Gastrocnemius medialis (tissue), 4 donors: ENCODE measurements around the gene PAQR5. TPM values are rescaled to one million over a fixed set of nuclear protein-coding genes. Genes with fewer than 3 reads are reported as not detected.

Experiments used
- ATAC-seq, 2 donors: fragments of 150-250 bp; one replicate each; pipeline ENCODE4 v1.9.1; 2016
- DNase-seq, 2 donors: peaks; one replicate each; pipeline ENCODE4 v3.0.0-alpha.2; 2019
- H3K27ac ChIP-seq, 4 donors: fragments of 200-600 bp; sonication (generic); 1 replicate in 1 of 4; 2 replicates in 3 of 4; pipeline ENCODE4 v1.5.1; 2016 to 2018; ENCODE audit warnings: mild to moderate bottlenecking in 2 of 4, moderate library complexity in 1 of 4
- H3K27me3 ChIP-seq, 3 donors: fragments of 200-600 bp; sonication (generic) in 2 of 3; 1 replicate in 1 of 3; 2 replicates in 2 of 3; pipeline versions ENCODE4 v1.5.1 to v1.6.0; 2016 to 2019; ENCODE audit warnings: mild to moderate bottlenecking in 1 of 3, moderate library complexity in 1 of 3
- H3K36me3 ChIP-seq, 2 donors: fragments of 200-600 bp; sonication (generic) in 1 of 2; one replicate each; pipeline ENCODE4 v1.5.1; 2017 to 2018
- H3K4me1 ChIP-seq, 2 donors: fragments of 200-600 bp; sonication (generic) in 1 of 2; one replicate each; pipeline ENCODE4 v1.5.1; 2016 to 2017; ENCODE audit warnings: mild to moderate bottlenecking in 2 of 2
- H3K4me3 ChIP-seq, 4 donors: fragments of 200-600 bp; sonication (generic) in 3 of 4; 1 replicate in 1 of 4; 2 replicates in 3 of 4; pipeline ENCODE4 v1.5.1; 2016 to 2019; ENCODE audit warnings: mild to moderate bottlenecking in 2 of 4
- H3K9me3 ChIP-seq, 3 donors: fragments of 200-600 bp; sonication (generic) in 2 of 3; 1 replicate in 1 of 3; 2 replicates in 2 of 3; pipeline ENCODE4 v1.5.1; 2016 to 2019
- CTCF ChIP-seq, 5 experiments: fragments of 450-650 bp in 3 of 5; fragments of 200-600 bp in 2 of 5; sonication (generic) in 2 of 5; IDR thresholded peaks in 4 of 5; conservative IDR thresholded peaks in 1 of 5; 1 replicate in 4 of 5; 2 replicates in 1 of 5; pipeline ENCODE4 v1.5.1; 2016 to 2019; ENCODE audit warnings: antibody characterized with exemption in 5 of 5, mild to moderate bottlenecking in 3 of 5, moderate library complexity in 3 of 5
- POLR2A ChIP-seq, 2 donors: fragments of 450-650 bp; IDR thresholded peaks; one replicate each; pipeline ENCODE4 v1.6.1; 2017; ENCODE audit warnings: antibody characterized with exemption in 2 of 2, mild to moderate bottlenecking in 2 of 2, moderate library complexity in 2 of 2
- in situ Hi-C, 4 donors: fragments of 200-750 bp; cut with MboI; loops; one replicate each; pipeline versions ENCODE4 v1.15.0 to v1.8.0; 2017; ENCODE audit warnings: low sequenced_read_pairs in 4 of 4
- intact Hi-C: fragments of 100-400 bp; cut with DNase I; formaldehyde crosslinking; loops from one replicate; pipeline ENCODE4 v1.15.1; 2023; ENCODE audit warnings: low total_unique reads
- total RNA-seq, 4 donors: library from RNA; depleted of rRNA; stranded (reverse); fragments of >200 nt; gene quantifications; one replicate each; pipeline versions ENCODE4 v1.1.0 to v1.2.3, GENCODE V29; 2016

Gene PAQR5
- total RNA-seq, 4 donors from 2014 or later: 0.07 to 0.10 (median 0.10) TPM; not detected in 1

GRCh38 chr15:69384626-69385598 is 86.2 kb downstream of the PAQR5 start:
- in situ Hi-C loops: no loop called here
- H3K4me1 ChIP-seq: no peaks in the 10 kb centered on the region
- ATAC-seq: no peak

DNA sequence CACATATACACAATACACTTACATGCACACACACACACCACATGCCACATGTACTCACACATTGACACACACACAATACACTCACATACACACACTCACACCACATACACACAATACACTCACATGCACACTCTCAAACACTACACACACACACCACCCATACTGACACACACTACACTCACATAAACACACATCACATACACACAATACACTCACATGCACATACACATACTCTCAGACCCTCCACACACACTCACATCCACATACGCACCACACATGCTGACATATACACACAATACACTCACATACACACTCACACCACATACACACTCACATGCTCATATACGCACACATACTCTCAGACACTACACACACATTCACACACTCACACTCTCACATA is 87.1 kb downstream of the PAQR5 start:
- DNase-seq (no peak), ATAC-seq (no peak)
- Histone ChIP-seq H3K9me3 (no peaks in the 10 kb centered on the region), H3K4me1 (no peaks in the 10 kb centered on the region), H3K27ac (no peak overlapping the region), H3K36me3 (no peaks in the 10 kb centered on the region), H3K27me3 (no peaks in the 10 kb centered on the region), H3K4me3 (no peak overlapping the region)
- in situ Hi-C loops (no loop called here), intact Hi-C loops (no loop called here)
- no peak for TF ChIP-seq CTCF (IDR thresholded peaks at IDR 0.05 in 4 of 5, conservative IDR thresholded peaks at IDR 0.05 in 1 of 5)
- no peak for TF ChIP-seq POLR2A (IDR thresholded peaks at IDR 0.05)

More at GRCh38 chr15:69384626-69385598, 86.2 kb downstream of the PAQR5 start:
- no peaks in the 10 kb centered on the region for H3K27me3 ChIP-seq
- H3K9me3 ChIP-seq: no peaks in the 10 kb centered on the region
- no peak for DNase-seq
- H3K4me3 ChIP-seq: no peak overlapping the region
- TF ChIP-seq POLR2A (IDR thresholded peaks at IDR 0.05) (no peak), CTCF (IDR thresholded peaks at IDR 0.05 in 4 of 5, conservative IDR thresholded peaks at IDR 0.05 in 1 of 5) (no peak)
- H3K27ac ChIP-seq: no peak overlapping the region
- no peaks in the 10 kb centered on the region for H3K36me3 ChIP-seq
- intact Hi-C loops: no loop called here

GRCh38 chr15:69386284-69386683 is 87.6 kb downstream of the PAQR5 start:
- no peak overlapping the region for H3K4me3 ChIP-seq
- intact Hi-C loops (no loop called here), in situ Hi-C loops (no loop called here)
- no peak overlapping the region for H3K27ac ChIP-seq
- no peak for DNase-seq
- no peaks in the 10 kb centered on the region for H3K9me3 ChIP-seq
- ATAC-seq: no peak
- no peaks in the 10 kb centered on the region for H3K36me3 ChIP-seq
- H3K27me3 ChIP-seq: no peaks in the 10 kb centered on the region
- no peaks in the 10 kb centered on the region for H3K4me1 ChIP-seq
- no peak for TF ChIP-seq CTCF (IDR thresholded peaks at IDR 0.05 in 4 of 5, conservative IDR thresholded peaks at IDR 0.05 in 1 of 5)
- TF ChIP-seq POLR2A (IDR thresholded peaks at IDR 0.05): no peak

DNA sequence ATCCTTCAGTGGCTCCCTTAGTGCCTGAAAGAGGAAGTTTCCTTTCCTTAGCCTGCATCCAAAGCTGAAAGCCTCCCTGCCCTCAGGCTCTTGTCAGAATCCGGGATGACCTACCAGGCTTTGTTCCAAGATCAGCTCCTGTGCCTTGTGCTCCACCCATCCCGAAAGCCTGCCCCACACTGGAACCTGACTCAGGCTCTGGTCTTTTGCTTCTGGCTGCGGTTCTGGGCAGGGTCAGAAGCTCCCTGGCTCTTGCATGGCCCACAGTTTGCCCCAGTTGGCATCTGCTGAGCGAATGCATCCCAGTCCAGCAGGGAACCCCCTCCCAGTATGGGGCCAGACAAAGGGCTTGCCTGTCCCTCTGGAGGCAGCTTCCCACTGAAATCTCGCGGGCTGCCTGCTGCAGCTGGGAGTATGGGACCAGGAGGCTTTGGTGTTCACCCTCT is 89.6 kb downstream of the PAQR5 start:
- no peaks in the 10 kb centered on the region for H3K36me3 ChIP-seq
- no peak overlapping the region for H3K4me3 ChIP-seq
- DNase-seq (no peak), ATAC-seq (no peak)
- no peak overlapping the region for H3K27ac ChIP-seq
- in situ Hi-C loops (no loop called here), intact Hi-C loops (no loop called here)
- no peaks in the 10 kb centered on the region for H3K9me3 ChIP-seq
- no peaks in the 10 kb centered on the region for H3K27me3 ChIP-seq
- no peak for TF ChIP-seq CTCF (IDR thresholded peaks at IDR 0.05 in 4 of 5, conservative IDR thresholded peaks at IDR 0.05 in 1 of 5)
- TF ChIP-seq POLR2A (IDR thresholded peaks at IDR 0.05): no peak
- no peaks in the 10 kb centered on the region for H3K4me1 ChIP-seq
